Fibroblast of villous mesenchyme (primary cell): ENCODE measurements around the gene CDR2L. TPM values are rescaled to one million over a fixed set of nuclear protein-coding genes. Genes with fewer than 3 reads are reported as not detected.
A peak's percentile ranks its signal among the peaks of the same experiment; 100 is the strongest.

Experiments used
- DNase-seq: peaks from one replicate; pipeline ENCODE4 v3.0.0-alpha.2; 2010; ENCODE audit warnings: low read depth
- H3K4me3 ChIP-seq: 2 replicates; pipeline ENCODE4 v1.5.1; 2011; ENCODE audit warnings: low read depth, mild to moderate bottlenecking, low read length
- total RNA-seq: library from RNA; depleted of rRNA; stranded (reverse); fragments of >200 nt; gene quantifications from 2 replicates; pipeline ENCODE4 v1.2.3, GENCODE V29; 2012
- TF ChIP-seq, protein P1 (sequence below): IDR thresholded peaks from 2 replicates; pipeline ENCODE4 v1.5.1; 2012; ENCODE audit warnings: low read depth, mild to moderate bottlenecking, low read length; ENCODE audit not compliant: insufficient read depth

CDR2L gene
- 26.8 and 31.9 TPM in 2 replicates for total RNA-seq

DNA sequence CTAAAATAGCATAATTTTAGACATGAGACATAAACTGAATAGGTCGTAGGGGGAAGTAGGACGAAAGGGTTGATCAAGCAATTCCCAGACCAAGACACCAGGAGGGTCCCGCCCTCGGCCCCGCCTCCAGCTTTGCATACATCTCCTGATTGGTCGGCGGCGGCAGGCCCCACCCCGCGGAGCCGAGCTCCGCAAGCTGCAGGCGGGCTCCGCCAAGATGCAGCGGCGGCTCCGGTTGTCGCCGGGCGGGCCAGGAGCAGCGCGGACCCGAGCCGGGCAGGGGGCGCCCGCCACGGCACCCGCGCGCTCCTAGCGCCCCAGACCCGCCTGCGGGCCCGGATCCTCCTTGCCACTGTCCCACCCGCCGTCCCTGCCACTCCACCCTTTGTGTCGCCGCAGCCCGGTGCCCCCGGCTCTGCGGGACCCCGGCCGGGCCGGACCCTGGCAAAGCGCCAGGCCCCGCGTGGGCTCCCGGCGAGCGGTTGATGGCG, at the start of gene CDR2L:
Gene CDR2L, plus strand, starts transcription at position 215 of the 491 bp plus-strand sequence. CDS start 412 bp downstream, outside the sequence.
- peak; percentile 94 for DNase-seq
- TF ChIP-seq, protein P1, sequence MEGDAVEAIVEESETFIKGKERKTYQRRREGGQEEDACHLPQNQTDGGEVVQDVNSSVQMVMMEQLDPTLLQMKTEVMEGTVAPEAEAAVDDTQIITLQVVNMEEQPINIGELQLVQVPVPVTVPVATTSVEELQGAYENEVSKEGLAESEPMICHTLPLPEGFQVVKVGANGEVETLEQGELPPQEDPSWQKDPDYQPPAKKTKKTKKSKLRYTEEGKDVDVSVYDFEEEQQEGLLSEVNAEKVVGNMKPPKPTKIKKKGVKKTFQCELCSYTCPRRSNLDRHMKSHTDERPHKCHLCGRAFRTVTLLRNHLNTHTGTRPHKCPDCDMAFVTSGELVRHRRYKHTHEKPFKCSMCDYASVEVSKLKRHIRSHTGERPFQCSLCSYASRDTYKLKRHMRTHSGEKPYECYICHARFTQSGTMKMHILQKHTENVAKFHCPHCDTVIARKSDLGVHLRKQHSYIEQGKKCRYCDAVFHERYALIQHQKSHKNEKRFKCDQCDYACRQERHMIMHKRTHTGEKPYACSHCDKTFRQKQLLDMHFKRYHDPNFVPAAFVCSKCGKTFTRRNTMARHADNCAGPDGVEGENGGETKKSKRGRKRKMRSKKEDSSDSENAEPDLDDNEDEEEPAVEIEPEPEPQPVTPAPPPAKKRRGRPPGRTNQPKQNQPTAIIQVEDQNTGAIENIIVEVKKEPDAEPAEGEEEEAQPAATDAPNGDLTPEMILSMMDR: no peak
- H3K4me3 ChIP-seq: peak within 1 kb of the TSS; percentile 74

DNA sequence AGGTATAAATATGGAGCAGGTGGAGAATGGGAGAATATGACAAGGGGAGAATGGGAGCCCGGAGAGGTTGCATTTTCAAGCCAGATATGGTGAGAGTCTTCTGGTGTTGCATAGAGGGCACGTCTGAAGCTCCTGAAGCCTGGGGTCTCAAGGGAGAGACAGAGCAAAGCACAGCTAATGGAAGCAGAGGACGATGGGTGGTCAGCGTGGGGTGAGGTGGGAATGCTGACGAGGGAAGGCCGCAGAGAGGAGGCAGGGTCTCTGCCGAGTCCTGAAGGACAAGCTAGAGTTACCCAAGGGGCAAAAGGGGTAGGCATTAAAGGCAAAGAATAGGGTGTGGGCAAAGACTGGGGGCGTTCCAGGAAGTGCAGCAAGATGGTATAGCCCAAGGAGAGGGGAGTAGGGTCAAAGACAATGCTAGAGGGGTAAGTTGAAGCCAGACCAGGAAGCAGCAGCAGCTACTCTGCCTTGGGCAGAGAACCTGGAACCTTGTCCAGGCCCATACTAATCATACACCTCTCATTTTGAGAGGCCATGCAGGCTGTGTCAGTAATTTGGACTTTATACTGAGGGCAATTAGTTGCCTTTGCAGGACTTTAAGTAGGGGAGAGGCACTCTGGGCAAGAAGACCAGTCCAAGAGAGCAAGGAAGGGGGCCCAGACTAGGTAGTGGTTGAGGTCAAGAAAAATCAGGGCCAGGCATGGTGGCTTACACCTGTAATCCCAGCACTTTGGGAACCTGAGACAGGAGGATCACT, 49.1 kb upstream of the CDR2L start:
- no peak for DNase-seq
- no peak overlapping the region for H3K4me3 ChIP-seq
- TF ChIP-seq, protein P1: no peak

DNA sequence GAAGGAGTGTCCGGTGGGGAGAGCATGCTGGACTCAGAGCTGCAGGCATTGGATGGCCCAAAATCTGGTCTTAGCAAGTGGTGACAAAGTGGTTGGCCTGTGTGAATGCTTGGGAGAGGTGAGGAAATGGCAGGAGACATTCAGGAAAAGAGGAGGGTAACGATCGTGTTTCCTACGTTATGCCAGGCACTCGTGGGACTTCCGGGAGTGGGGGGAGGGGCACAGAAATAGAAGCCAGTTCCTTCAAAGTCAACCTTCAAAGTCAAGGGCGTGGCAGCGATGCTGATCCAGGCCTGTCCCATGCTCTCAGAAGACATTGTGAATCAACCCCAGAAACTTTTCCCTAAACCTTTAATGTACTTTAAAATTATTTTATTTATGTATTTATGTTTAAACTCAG, 47.9 kb upstream of the CDR2L start:
- DNase-seq: no peak
- TF ChIP-seq, protein P1: no peak
- H3K4me3 ChIP-seq: no peak overlapping the region

DNA sequence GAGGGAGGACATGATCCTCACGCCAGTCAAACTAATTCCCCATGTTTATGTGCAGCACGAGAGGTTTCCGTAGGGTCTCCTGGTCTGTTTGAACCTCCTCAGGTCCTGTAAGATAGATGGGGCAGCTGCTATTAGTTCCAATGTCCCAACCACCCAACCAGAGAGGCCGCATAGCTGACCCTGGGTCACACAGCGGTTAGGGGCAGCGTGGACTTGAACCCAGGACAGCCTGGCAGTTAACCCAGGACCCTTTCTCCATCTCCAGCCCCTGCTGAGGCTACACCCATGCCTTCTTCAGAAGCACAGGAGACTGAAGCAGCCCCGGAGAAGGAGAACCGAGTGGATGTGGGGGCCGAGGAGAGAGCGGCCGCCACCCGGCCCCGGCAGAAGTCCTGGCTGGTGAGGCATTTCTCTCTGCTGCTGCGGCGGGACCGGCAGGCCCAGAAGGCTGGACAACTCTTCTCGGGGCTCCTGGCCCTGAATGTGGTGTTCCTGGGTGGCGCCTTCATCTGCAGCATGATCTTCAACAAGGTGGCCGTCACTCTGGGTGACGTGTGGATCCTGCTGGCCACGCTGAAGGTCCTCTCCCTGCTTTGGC, 46.2 kb upstream of the CDR2L start:
- H3K4me3 ChIP-seq: no peak overlapping the region
- TF ChIP-seq, protein P1: no peak
- no peak for DNase-seq

DNA sequence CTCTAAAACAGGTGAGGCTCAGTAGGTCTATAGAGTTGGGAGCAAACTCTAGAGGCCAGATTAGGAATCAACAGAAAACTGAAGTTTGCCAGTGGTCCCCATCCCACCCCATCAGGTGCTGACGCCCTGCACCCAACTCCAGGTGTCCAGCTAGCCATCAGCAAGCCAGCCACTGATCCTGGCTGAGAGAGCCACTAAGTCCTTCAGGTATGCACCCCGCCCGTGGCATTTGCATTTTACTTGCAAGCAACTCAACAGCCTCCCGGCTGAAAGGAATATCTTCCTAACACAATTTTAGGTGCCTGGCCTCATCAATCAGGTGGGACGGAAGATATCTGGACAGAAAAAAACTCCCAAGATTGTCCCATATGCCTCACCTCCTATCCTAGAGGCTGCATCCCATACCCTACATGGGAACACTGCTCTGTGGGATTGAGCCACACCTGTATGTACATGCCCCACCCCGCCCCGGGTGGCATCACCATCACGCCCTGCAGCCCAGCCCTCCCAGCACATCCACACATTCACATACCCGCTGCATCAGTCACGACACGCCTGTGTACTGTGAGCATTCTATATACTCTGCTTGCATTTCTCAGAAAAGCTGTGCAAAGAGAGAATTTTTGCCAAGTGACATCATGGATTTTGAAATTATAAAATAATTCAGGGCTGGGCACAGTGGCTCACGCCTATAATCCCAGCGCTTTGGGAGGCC, 43.5 kb upstream of the CDR2L start:
- DNase-seq: no peak
- TF ChIP-seq, protein P1: no peak
- no peak overlapping the region for H3K4me3 ChIP-seq

DNA sequence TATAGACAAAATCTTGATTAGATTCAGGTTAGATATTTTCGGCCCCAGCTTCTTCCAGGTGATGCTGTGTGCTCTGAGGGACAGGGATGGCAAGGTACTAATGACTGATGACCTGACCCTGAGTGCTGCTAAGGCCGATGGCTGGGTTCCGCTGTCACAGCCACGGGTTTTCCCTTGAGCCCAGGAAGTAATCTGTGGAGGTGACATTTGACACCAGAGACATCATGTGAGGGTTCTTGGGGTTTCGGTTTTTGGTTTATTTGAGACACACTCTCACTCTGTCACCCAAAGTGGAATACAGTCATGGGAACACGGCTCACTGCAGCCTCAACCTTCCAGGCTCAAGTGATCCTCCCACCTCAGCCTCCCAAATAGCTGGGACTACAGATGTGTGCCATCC, 41.9 kb upstream of the CDR2L start:
- TF ChIP-seq, protein P1: no peak
- no peak for DNase-seq
- no peak overlapping the region for H3K4me3 ChIP-seq
